Left lung (tissue), 10 donors: Measurements from ENCODE around the gene RMI2. TPM values are rescaled to one million over a fixed set of nuclear protein-coding genes. Genes with fewer than 3 reads are reported as not detected.

ENCODE experiments used
- ATAC-seq: fragments of 200-7000 bp; cut with Tn5 transposase; one replicate; pipeline ENCODE4 v1.9.1; 2020; ENCODE audit warnings: moderate library complexity
- DNase-seq, 4 donors: peaks; one replicate each; pipeline ENCODE4 v3.0.0-alpha.2; 2013 to 2020
- H3K27ac ChIP-seq, 2 donors: fragments of 200-600 bp; sonication (generic) in 1 of 2; one replicate each; pipeline versions ENCODE4 v1.5.0 to v1.8.0; 2020 to 2021
- H3K27me3 ChIP-seq, 2 donors: fragments of 200-600 bp; sonication (generic) in 1 of 2; one replicate each; pipeline versions ENCODE4 v1.5.0 to v1.8.0; 2020 to 2021
- H3K36me3 ChIP-seq, 2 donors: fragments of 200-600 bp; sonication (generic) in 1 of 2; one replicate each; pipeline versions ENCODE4 v1.5.0 to v1.8.0; 2020 to 2021
- H3K4me1 ChIP-seq, 2 donors: fragments of 200-600 bp; one replicate each; pipeline ENCODE4 v1.8.0; 2021
- H3K4me3 ChIP-seq, 2 donors: fragments of 200-600 bp; sonication (generic) in 1 of 2; one replicate each; pipeline versions ENCODE4 v1.5.0 to v1.8.0; 2020 to 2021; ENCODE audit warnings: mild to moderate bottlenecking in 1 of 2
- H3K9me3 ChIP-seq, 2 donors: fragments of 200-600 bp; sonication (generic) in 1 of 2; one replicate each; pipeline versions ENCODE4 v1.5.0 to v1.8.0; 2020 to 2021
- intact Hi-C, 2 donors: fragments of 100-400 bp; cut with DNase I; formaldehyde crosslinking; loops; one replicate each; pipeline versions ENCODE4 v1.11.2 to v1.14.2; 2022
- polyA plus RNA-seq, 6 donors: library from polyadenylated mRNA; unstranded; fragments of 120-200 nt; gene quantifications; one replicate each; pipeline ENCODE4 v1.2.1, GENCODE V29; 2013; ENCODE audit not compliant: insufficient read length in 6 of 6
- total RNA-seq, 2 donors: library from RNA; stranded (reverse); fragmentation: NEBNext Ultra II Directional; extraction: Animal tissue kit (Norgen Biotek cat#: 25700); gene quantifications; one replicate each; pipeline ENCODE4 v1.2.1, GENCODE V29; 2021
- TF ChIP-seq, protein P1 (sequence below), 2 donors: fragments of 200-600 bp; sonication (generic) in 1 of 2; IDR thresholded peaks; one replicate each; pipeline versions ENCODE4 v1.5.0 to v1.8.0; 2021; ENCODE audit warnings: antibody characterized with exemption in 2 of 2
- donor health status: DM: no; HTN: yes; CAD: no.
- donor health status: DM: no; HTN: no; CAD: no.

RMI2 gene
- total and polyA plus RNA-seq, 8 donors = 9.6 to 34.5 (median 25.2) TPM

- DNase-seq = no peak
- intact Hi-C loops = no loop called here
- Histone ChIP-seq H3K27me3 (no peaks in the 10 kb centered on the region), H3K36me3 (no peaks in the 10 kb centered on the region), H3K4me3 (no peak overlapping the region), H3K4me1 (peaks cover 0 to 3% of the 10 kb centered on the region in 2 donors), H3K27ac (no peak overlapping the region), H3K9me3 (no peaks in the 10 kb centered on the region)
- no peak for ATAC-seq
- TF ChIP-seq, protein P1, sequence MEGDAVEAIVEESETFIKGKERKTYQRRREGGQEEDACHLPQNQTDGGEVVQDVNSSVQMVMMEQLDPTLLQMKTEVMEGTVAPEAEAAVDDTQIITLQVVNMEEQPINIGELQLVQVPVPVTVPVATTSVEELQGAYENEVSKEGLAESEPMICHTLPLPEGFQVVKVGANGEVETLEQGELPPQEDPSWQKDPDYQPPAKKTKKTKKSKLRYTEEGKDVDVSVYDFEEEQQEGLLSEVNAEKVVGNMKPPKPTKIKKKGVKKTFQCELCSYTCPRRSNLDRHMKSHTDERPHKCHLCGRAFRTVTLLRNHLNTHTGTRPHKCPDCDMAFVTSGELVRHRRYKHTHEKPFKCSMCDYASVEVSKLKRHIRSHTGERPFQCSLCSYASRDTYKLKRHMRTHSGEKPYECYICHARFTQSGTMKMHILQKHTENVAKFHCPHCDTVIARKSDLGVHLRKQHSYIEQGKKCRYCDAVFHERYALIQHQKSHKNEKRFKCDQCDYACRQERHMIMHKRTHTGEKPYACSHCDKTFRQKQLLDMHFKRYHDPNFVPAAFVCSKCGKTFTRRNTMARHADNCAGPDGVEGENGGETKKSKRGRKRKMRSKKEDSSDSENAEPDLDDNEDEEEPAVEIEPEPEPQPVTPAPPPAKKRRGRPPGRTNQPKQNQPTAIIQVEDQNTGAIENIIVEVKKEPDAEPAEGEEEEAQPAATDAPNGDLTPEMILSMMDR (IDR thresholded peaks at IDR 0.05) = no peak
These were observed 25.1 kb upstream of the RMI2 start for GRCh38 chr16:11320170-11320569.

DNA sequence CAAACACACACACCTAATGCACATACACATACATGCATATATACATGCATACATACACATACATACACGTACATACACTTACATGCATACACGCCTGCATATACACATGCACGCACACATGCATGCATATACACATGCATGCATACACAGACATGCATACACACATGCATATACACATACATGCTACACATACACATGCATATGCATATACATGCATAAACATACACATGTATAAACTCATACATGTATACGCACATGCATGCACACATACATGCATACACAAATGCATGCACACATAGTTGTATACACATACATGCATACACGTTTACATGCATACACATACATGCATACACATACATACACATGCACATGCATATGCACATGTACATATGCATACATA lies 23.6 kb upstream of the RMI2 start:
- ATAC-seq = no peak
- TF ChIP-seq, protein P1 (IDR thresholded peaks at IDR 0.05) = no peak
- no peak overlapping the region for H3K27ac ChIP-seq
- no peaks in the 10 kb centered on the region for H3K36me3 ChIP-seq
- intact Hi-C loops = no loop called here
- H3K4me1 ChIP-seq = peaks cover 0 to 18% of the 10 kb centered on the region in 2 donors
- H3K27me3 ChIP-seq = no peaks in the 10 kb centered on the region
- no peak overlapping the region for H3K4me3 ChIP-seq
- H3K9me3 ChIP-seq = no peaks in the 10 kb centered on the region
- DNase-seq = no peak

GRCh38 chr16:11322823-11323222 lies 22.4 kb upstream of the RMI2 start:
- Histone ChIP-seq H3K27ac (no peak overlapping the region), H3K4me1 (peaks cover 1 to 22% of the 10 kb centered on the region in 2 donors), H3K36me3 (no peaks in the 10 kb centered on the region), H3K27me3 (no peaks in the 10 kb centered on the region), H3K9me3 (no peaks in the 10 kb centered on the region), H3K4me3 (no peak overlapping the region)
- ATAC-seq (no peak), DNase-seq (no peak)
- intact Hi-C loops = no loop called here
- TF ChIP-seq, protein P1 (IDR thresholded peaks at IDR 0.05) = no peak

GRCh38 chr16:11323551-11324336 lies 21.5 kb upstream of the RMI2 start:
- Histone ChIP-seq H3K36me3 (no peaks in the 10 kb centered on the region), H3K9me3 (no peaks in the 10 kb centered on the region), H3K4me1 (peaks cover 6 to 32% of the 10 kb centered on the region in 2 donors), H3K27ac (no peak overlapping the region), H3K27me3 (no peaks in the 10 kb centered on the region), H3K4me3 (no peak overlapping the region)
- TF ChIP-seq, protein P1 (IDR thresholded peaks at IDR 0.05) = no peak
- ATAC-seq (no peak), DNase-seq (no peak)
- intact Hi-C loops = no loop called here

DNA sequence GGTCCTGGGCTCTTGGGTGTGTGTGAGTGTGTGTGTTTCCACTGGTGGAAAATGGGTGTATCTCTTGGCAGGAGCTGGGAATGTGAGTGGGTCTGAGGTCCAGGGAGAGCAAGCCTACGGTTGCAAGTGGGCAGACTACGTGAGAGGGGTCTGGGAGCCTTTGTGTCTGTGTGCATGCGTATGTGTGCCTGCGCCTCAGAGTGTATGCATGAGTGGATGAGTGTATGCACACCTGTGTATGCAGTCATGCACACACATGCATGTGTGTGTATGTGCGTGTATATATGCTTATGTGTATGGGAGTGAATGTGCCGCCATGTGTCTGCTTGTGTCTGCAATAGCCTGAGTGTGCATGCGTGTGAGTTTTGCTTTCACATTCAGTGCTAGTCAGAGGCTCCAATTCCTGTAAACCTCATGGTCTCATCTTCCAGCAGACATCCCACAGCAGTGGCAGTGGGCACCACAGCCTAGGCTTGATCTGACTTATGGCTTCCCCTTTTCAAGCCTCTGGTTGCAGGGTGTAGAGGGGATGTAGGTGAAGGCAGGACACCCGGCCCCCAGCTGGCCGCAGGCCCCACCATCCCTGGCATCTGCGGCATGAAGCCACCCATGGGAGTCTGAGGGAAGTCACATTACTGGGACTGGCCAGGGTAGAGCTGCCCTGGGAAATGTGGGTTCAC lies 19.7 kb upstream of the RMI2 start:
- DNase-seq = no peak
- no peaks in the 10 kb centered on the region for H3K27me3 ChIP-seq
- TF ChIP-seq, protein P1 (IDR thresholded peaks at IDR 0.05) = no peak
- peak overlapping the region in 1 of 2 donors; percentile 9 for H3K27ac ChIP-seq
- H3K4me3 ChIP-seq = no peak overlapping the region
- H3K36me3 ChIP-seq = no peaks in the 10 kb centered on the region
- H3K9me3 ChIP-seq = no peaks in the 10 kb centered on the region
- ATAC-seq = no peak
- intact Hi-C loops = no loop called here
- peaks cover 13 to 44% of the 10 kb centered on the region in 2 donors for H3K4me1 ChIP-seq
